K562 (cell line): Measurements from ENCODE around the gene STX2. TPM values are rescaled to one million over a fixed set of nuclear protein-coding genes. Genes with fewer than 3 reads are reported as not detected.

Experiments used
- ATF1 ChIP-seq, 2 experiments: fragments of 450-650 bp in 1 of 2; IDR thresholded peaks; 2 replicates each; pipeline ENCODE4 v1.6.1; 2016; ENCODE audit warnings: missing compliant biosample characterization in 1 of 2, missing genetic modification characterization in 1 of 2
- CHD1 ChIP-seq: fragments of 200-600 bp; sonication (generic); IDR thresholded peaks from one replicate; pipeline ENCODE4 v1.6.1; 2012; ENCODE audit warnings: mild to moderate bottlenecking, moderate library complexity, low read length, inconsistent platforms
- CTCF ChIP-seq, 3 experiments: IDR thresholded peaks in 2 of 3; conservative IDR thresholded peaks in 1 of 3; 2 replicates each; pipeline ENCODE4 v1.5.1; 2011 to 2012; ENCODE audit warnings: low read length in 3 of 3, mild to moderate bottlenecking in 3 of 3, control low read depth in 2 of 3, improper control_type of control experiment in 1 of 3, inconsistent platforms in 1 of 3, low read depth in 1 of 3, mixed read lengths in 1 of 3, moderate library complexity in 1 of 3; ENCODE audit not compliant: insufficient read depth in 2 of 3
- ETS2 ChIP-seq: IDR thresholded peaks from 2 replicates; pipeline ENCODE4 v1.6.1; 2016; ENCODE audit warnings: borderline replicate concordance, missing genetic modification characterization, mild to moderate bottlenecking, moderate library complexity, missing compliant biosample characterization; ENCODE audit not compliant: poor library complexity, severe bottlenecking
- HDAC6 ChIP-seq: IDR thresholded peaks from 2 replicates; pipeline ENCODE4 v1.6.1; 2012; ENCODE audit warnings: low read depth, mild to moderate bottlenecking, control low read depth, inconsistent platforms, low read length, moderate library complexity
- HOMEZ ChIP-seq: fragments of 250-450 bp; sonication (Bioruptor Pico); IDR thresholded peaks from 2 replicates; pipeline ENCODE4 v1.4.0; 2020; ENCODE audit warnings: mild to moderate bottlenecking, moderate library complexity
- KLF13 ChIP-seq: fragments of 450-650 bp; IDR thresholded peaks from 2 replicates; pipeline ENCODE4 v1.6.1; 2016; ENCODE audit warnings: missing genetic modification characterization, low read depth, mild to moderate bottlenecking, missing compliant biosample characterization, moderate library complexity, borderline replicate concordance
- KLF16 ChIP-seq: IDR thresholded peaks from 2 replicates; pipeline ENCODE4 v1.6.1; 2016; ENCODE audit warnings: antibody characterized with exemption
- SREBF1 ChIP-seq: fragments of 150-350 bp; IDR thresholded peaks from 2 replicates; pipeline ENCODE4 v1.6.1; 2014; ENCODE audit warnings: antibody characterized with exemption, low read depth, low read length, borderline replicate concordance
- STAG1 ChIP-seq: sonication (generic); formaldehyde crosslinking; IDR thresholded peaks from 2 replicates; pipeline ENCODE4 v1.5.0; 2020; ENCODE audit warnings: missing genetic modification reagents, borderline replicate concordance
- TCF15 ChIP-seq: fragments of 250-450 bp; sonication (Bioruptor Pico); IDR thresholded peaks from 2 replicates; pipeline ENCODE4 v1.8.0; 2022; ENCODE audit warnings: moderate library complexity, mild to moderate bottlenecking, inconsistent platforms
- TRIM25 ChIP-seq: fragments of 450-650 bp; IDR thresholded peaks from 2 replicates; pipeline ENCODE4 v1.7.0; 2016; ENCODE audit warnings: borderline replicate concordance
- ZBTB17 ChIP-seq: fragments of 450-650 bp; formaldehyde crosslinking; IDR thresholded peaks from 2 replicates; pipeline ENCODE4 v1.4.0; 2020; ENCODE audit warnings: mild to moderate bottlenecking
- ZNF140 ChIP-seq: fragments of 250-450 bp; sonication (Bioruptor Pico); IDR thresholded peaks from 2 replicates; pipeline ENCODE4 v1.8.0; 2021; ENCODE audit warnings: moderate library complexity, mild to moderate bottlenecking, inconsistent platforms
- ZNF263 ChIP-seq: sonication (generic); formaldehyde crosslinking; IDR thresholded peaks from 2 replicates; pipeline ENCODE4 v1.8.0; 2022; ENCODE audit warnings: mild to moderate bottlenecking, missing genetic modification reagents, borderline replicate concordance
- ZNF644 ChIP-seq: fragments of 200-800 bp; sonication (Bioruptor generic); IDR thresholded peaks from 2 replicates; pipeline ENCODE4 v1.6.1; 2016; ENCODE audit warnings: low read depth, missing genetic modification characterization, missing compliant biosample characterization
- ZNF717 ChIP-seq: fragments of 250-450 bp; sonication (Bioruptor Pico); IDR thresholded peaks from 2 replicates; pipeline ENCODE4 v1.5.0; 2021
- polyA plus RNA-seq, 8 experiments: library from polyadenylated mRNA; depleted of rRNA in 4 of 8; stranded (reverse) in 5 of 8; unstranded in 3 of 8; fragments of >200 nt; fragmentation: Nextera tagmentation in 2 of 8; fragmentation: Illumina TruSeq in 1 of 8; extraction: Ambion mirVana in 2 of 8; extraction: Trizol in 1 of 8; gene quantifications; 2 replicates each; pipeline versions ENCODE4 v1.2.1 to v1.2.3, GENCODE V29; 2011 to 2014; ENCODE audit warnings: inconsistent platforms in 1 of 8, missing spikeins in 1 of 8
- total RNA-seq, 7 experiments: library from RNA; depleted of rRNA in 6 of 7; stranded (reverse); fragments of >200 nt in 6 of 7; fragmentation: Illumina TruSeq in 2 of 7; extraction: Trizol in 2 of 7; gene quantifications; 2 replicates each; pipeline versions ENCODE4 v1.2.1 to v1.2.3, GENCODE V29; 2011 to 2021; ENCODE audit warnings: low replicate concordance in 1 of 7

STX2 gene
- total and polyA plus RNA-seq, 9 of the 15 experiments (the other 6 are each of a cell fraction or from before 2014, with no cell fraction given), result 22.2 to 54.6 (median 30.8) TPM

GRCh38 chr12:130871286-130872178 lies 32.5 kb upstream of the STX2 start, which contains the start of gene RAN (continued):
- no peak for TF ChIP-seq KLF16
- TF ChIP-seq HDAC6, result no peak
- no peak for TF ChIP-seq ZNF140
- no peak for TF ChIP-seq TCF15 (CRISPR knock-in tag)
- no peak for TF ChIP-seq CTCF (IDR thresholded peaks at IDR 0.05 in 2 of 3, conservative IDR thresholded peaks at IDR 0.05 in 1 of 3; ENCODE audit: insufficient read depth in 2 of 3, low read depth in 1 of 3, low read length in 3 of 3)
- TF ChIP-seq SREBF1, result no peak
- no peak for TF ChIP-seq STAG1
- TF ChIP-seq HOMEZ (CRISPR knock-in tag), result no peak
- TF ChIP-seq CHD1, result peak; percentile 75
- peak; percentile 57; the same call in 1 of the 2 replicates for TF ChIP-seq KLF13
- TF ChIP-seq ZNF644 (tag), result peak; percentile 92
- TF ChIP-seq ZBTB17, result 0 out of 2 replicates have a peak, but pooled peaks have one; percentile 18
- 0 out of 2 replicates have a peak, but pooled peaks have one; percentile 36 for TF ChIP-seq TRIM25
- TF ChIP-seq ZNF263 (CRISPR knock-in tag), result no peak
- TF ChIP-seq ATF1 (CRISPR knock-in tag; IDR thresholded peaks at IDR 0.05), result no peak
- TF ChIP-seq ATF1 (tag; IDR thresholded peaks at IDR 0.05), result no peak
- TF ChIP-seq ZNF717 (CRISPR knock-in tag), result no peak
- TF ChIP-seq ETS2 (tag), result no peak
